HepG2 (cell line): ENCODE measurements around the gene KCNMA1. TPM values are rescaled to one million over a fixed set of nuclear protein-coding genes. Genes with fewer than 3 reads are reported as not detected.

Source experiments
- ATAC-seq: fragments of 200-7000 bp; cut with Tn5 transposase; 3 replicates; pipeline ENCODE4 v1.9.1; 2020; ENCODE audit warnings: mild to moderate bottlenecking, moderate library complexity
- BruUV-seq: library from RNA; stranded (reverse); fragments of 400-500 nt; replicated peaks from 2 replicates; lab custom pipeline; 2021; lab: Mats Ljungman, UMichigan
- CTCF ChIA-PET: fragments of 300-600 bp; formaldehyde crosslinking; extraction: SDS; loops from one replicate; lab custom pipeline; 2021; ENCODE audit warnings: low total read pairs, inconsistent platforms, low intra/inter-chr PET ratio; lab: Yijun Ruan, JAX
- POLR2A ChIA-PET: fragments of 350-600 bp; sonication (Branson Sonifier 250); formaldehyde crosslinking; loops from one replicate; lab custom pipeline; 2020; ENCODE audit warnings: antibody characterized with exemption, inconsistent platforms; lab: Yijun Ruan, JAX
- DNase-seq: peaks from one replicate; pipeline ENCODE4 v3.0.0-alpha.2; 2015; ENCODE audit warnings: low spot score
- FAIRE-seq: peaks from 3 replicates; lab custom pipeline; 2011; peaks lifted over from hg19 to GRCh38; lab: Jason Lieb, UNC
- H2AFZ ChIP-seq: one replicate; pipeline ENCODE4 v1.6.1; 2011; ENCODE audit warnings: low read length, inconsistent platforms
- H3K27ac ChIP-seq: fragments of 300-600 bp; 3 replicates; pipeline ENCODE4 v1.8.0; 2011; ENCODE audit warnings: mixed run types, mild to moderate bottlenecking, mixed read lengths, low read length, inconsistent platforms; ENCODE audit not compliant: insufficient read depth; ENCODE audit errors: extremely low read length
- H3K27me3 ChIP-seq, 2 experiments: fragments of 200-600 bp in 1 of 2; 2 replicates in 1 of 2; 3 replicates in 1 of 2; pipeline versions ENCODE4 v1.6.0 to v1.8.0; 2011; ENCODE audit warnings: low read length in 2 of 2, mild to moderate bottlenecking in 2 of 2, moderate library complexity in 2 of 2, inconsistent platforms in 1 of 2; ENCODE audit not compliant: insufficient read depth in 2 of 2, control insufficient read depth in 1 of 2
- H3K36me3 ChIP-seq, 2 experiments: fragments of 200-600 bp in 1 of 2; replicated peaks in 1 of 2; 2 replicates in 1 of 2; 3 replicates in 1 of 2; pipeline versions ENCODE4 v1.5.1 to v1.8.0; 2011; ENCODE audit warnings: low read length in 2 of 2, inconsistent platforms in 1 of 2; ENCODE audit not compliant: insufficient read depth in 2 of 2, control insufficient read depth in 1 of 2
- H3K4me1 ChIP-seq: 2 replicates; pipeline ENCODE4 v1.5.1; 2012; ENCODE audit warnings: low read length, inconsistent platforms; ENCODE audit not compliant: insufficient read depth
- H3K4me2 ChIP-seq: 2 replicates; pipeline ENCODE4 v1.6.0; 2011; ENCODE audit warnings: low read depth, low read length, inconsistent platforms
- H3K4me3 ChIP-seq, 3 experiments: fragments of 200-600 bp in 1 of 3; sonication (generic), shearing (Covaris generic) in 1 of 3; replicated peaks in 1 of 3; 2 replicates each; pipeline ENCODE4 v1.5.1; 2011 to 2016; ENCODE audit warnings: low read length in 3 of 3, inconsistent platforms in 2 of 3, low read depth in 2 of 3, mild to moderate bottlenecking in 2 of 3, control low read depth in 1 of 3, mixed read lengths in 1 of 3; ENCODE audit not compliant: insufficient read depth in 1 of 3
- H3K79me2 ChIP-seq: one replicate; pipeline ENCODE4 v1.6.1; 2011; ENCODE audit warnings: low read length, inconsistent platforms; ENCODE audit not compliant: insufficient read depth
- H3K9ac ChIP-seq: 2 replicates; pipeline ENCODE4 v1.6.0; 2011; ENCODE audit warnings: mild to moderate bottlenecking, low read depth, low read length, inconsistent platforms; ENCODE audit not compliant: insufficient read depth
- H3K9me3 ChIP-seq: 2 replicates; pipeline ENCODE4 v1.5.1; 2012; ENCODE audit warnings: mild to moderate bottlenecking, low read length
- H4K20me1 ChIP-seq: 2 replicates; pipeline ENCODE4 v1.6.0; 2011; ENCODE audit warnings: inconsistent platforms, mild to moderate bottlenecking, low read length, moderate library complexity; ENCODE audit not compliant: insufficient read depth
- CEBPG ChIP-seq: IDR thresholded peaks from 2 replicates; pipeline ENCODE4 v1.6.1; 2016
- HIVEP1 ChIP-seq: sonication (generic); formaldehyde crosslinking; IDR thresholded peaks from 2 replicates; pipeline ENCODE4 v1.4.0; 2020; ENCODE audit warnings: mild to moderate bottlenecking, missing genetic modification reagents
- NFIC ChIP-seq: IDR thresholded peaks from 2 replicates; pipeline ENCODE4 v1.6.1; 2012; ENCODE audit warnings: mild to moderate bottlenecking, low read length, inconsistent platforms
- PHF20 ChIP-seq: sonication (generic); formaldehyde crosslinking; IDR thresholded peaks from 2 replicates; pipeline ENCODE4 v1.5.0; 2020; ENCODE audit warnings: mild to moderate bottlenecking, missing genetic modification reagents
- PHF5A ChIP-seq: IDR thresholded peaks from one replicate; pipeline ENCODE4 v1.6.1; 2018; ENCODE audit warnings: low read depth, missing genetic modification reagents; ENCODE audit not compliant: unreplicated experiment
- SNRNP70 ChIP-seq: fragments of 200-400 bp; formaldehyde crosslinking; IDR thresholded peaks from 2 replicates; pipeline ENCODE4 v1.6.1; 2017; ENCODE audit warnings: mild to moderate bottlenecking, low read depth, low read length, moderate library complexity
- ZHX1 ChIP-seq: sonication (generic); formaldehyde crosslinking; IDR thresholded peaks from 2 replicates; pipeline ENCODE4 v1.8.1; 2022; ENCODE audit warnings: low read depth, mild to moderate bottlenecking, missing genetic modification reagents
- ZNF138 ChIP-seq: sonication (generic); formaldehyde crosslinking; IDR thresholded peaks from 2 replicates; pipeline ENCODE4 v1.5.0; 2020; ENCODE audit warnings: mild to moderate bottlenecking, low read depth, missing genetic modification reagents
- ZNF329 ChIP-seq: sonication (generic); formaldehyde crosslinking; IDR thresholded peaks from 2 replicates; pipeline ENCODE4 v1.9.0; 2021; ENCODE audit warnings: low read depth, mild to moderate bottlenecking, missing genetic modification reagents
- ZNF589 ChIP-seq: sonication (generic); formaldehyde crosslinking; conservative IDR thresholded peaks from 2 replicates; pipeline ENCODE4 v1.8.0; 2022; ENCODE audit warnings: mild to moderate bottlenecking, moderate library complexity, missing genetic modification reagents
- ZNF614 ChIP-seq: IDR thresholded peaks from 2 replicates; pipeline ENCODE4 v1.6.1; 2018; ENCODE audit warnings: missing biosample characterization, missing genetic modification reagents, inconsistent platforms, borderline replicate concordance
- WGBS: methylation state at CpG from one replicate; pipeline ENCODE4 v1.1.6; 2017; ENCODE audit warnings: low lambda C conversion rate; 5-methylcytosine and 5-hydroxymethylcytosine counted together
- in situ Hi-C: cut with HindIII; loops from 2 replicates; pipeline ENCODE4 v1.10.0; 2017; ENCODE audit warnings: low pct_unique_long_range_greater_than_20kb; ENCODE audit not compliant: extremely low pct_ligation_motif_present
- intact Hi-C: fragments of 100-400 bp; cut with micrococcal nuclease; formaldehyde crosslinking; loops from one replicate; pipeline ENCODE4 v1.10.0; 2022; ENCODE audit not compliant: unreplicated experiment
- polyA plus RNA-seq, 8 experiments: library from polyadenylated mRNA; depleted of rRNA in 3 of 8; stranded (reverse) in 7 of 8; unstranded in 1 of 8; fragments of >200 nt; fragmentation: Illumina TruSeq in 4 of 8; extraction: Trizol in 4 of 8; gene quantifications; 2 replicates each; pipeline versions ENCODE4 v1.2.1 to v1.2.3, GENCODE V29; 2011 to 2016; ENCODE audit warnings: low read depth in 4 of 8, missing spikeins in 1 of 8, mixed read lengths in 1 of 8; ENCODE audit not compliant: insufficient read depth in 1 of 8
- total RNA-seq, 5 experiments: library from RNA; depleted of rRNA; stranded (reverse); fragments of >200 nt; fragmentation: Illumina TruSeq; extraction: Trizol; gene quantifications; 2 replicates each; pipeline ENCODE4 v1.2.3, GENCODE V29; 2016; ENCODE audit warnings: low read depth in 1 of 5

KCNMA1 gene
- total and polyA plus RNA-seq, 2 of the 13 experiments (the other 11 are each of a cell fraction or from before 2014, with no cell fraction given), result 0.02 TPM; not detected in 1

- WGBS, result 27% methylated on average over 9 of the region's 9 CpGs
- no peak for FAIRE-seq
- H3K36me3 ChIP-seq, result no peaks in the 10 kb centered on the region
- H3K4me1 ChIP-seq, result peaks cover 8% of the 10 kb centered on the region; the same call in 1 of the 2 replicates
- CTCF ChIA-PET, result no interaction called here
- DNase-seq, result no peak
- no peaks in the 10 kb centered on the region; a peak in 1 of 5 replicates for H3K27me3 ChIP-seq
- no TSS peak for BruUV-seq
- in situ Hi-C loops, result no loop called here
- no peaks in the 10 kb centered on the region for H3K79me2 ChIP-seq
- POLR2A ChIA-PET, result no interaction called here
- H3K9ac ChIP-seq, result no peak overlapping the region
- no peak for TF ChIP-seq ZNF614 (CRISPR knock-in tag)
- no peak for TF ChIP-seq CEBPG (CRISPR knock-in tag)
- TF ChIP-seq NFIC, result no peak
- TF ChIP-seq ZNF589 (CRISPR knock-in tag), result no peak
- no peak for TF ChIP-seq HIVEP1 (CRISPR knock-in tag)
- TF ChIP-seq ZHX1 (CRISPR knock-in tag), result no peak
- TF ChIP-seq SNRNP70, result no peak
- no peak for TF ChIP-seq ZNF138 (CRISPR knock-in tag)
- TF ChIP-seq PHF5A (CRISPR knock-in tag), result no peak
- TF ChIP-seq ZNF329, result no peak
- no peak for TF ChIP-seq PHF20 (CRISPR knock-in tag)
- TF ChIP-seq, all 625 proteins: peak for 0
- no peaks in the 10 kb centered on the region for H4K20me1 ChIP-seq
- no peak for ATAC-seq
- no peak overlapping the region for H3K4me2 ChIP-seq
- H3K4me3 ChIP-seq, result no peak overlapping the region
- intact Hi-C loops, result no loop called here
- H3K9me3 ChIP-seq, result no peaks in the 10 kb centered on the region
- H2AFZ ChIP-seq, result no peak overlapping the region
- H3K27ac ChIP-seq, result no peak overlapping the region
Observed at GRCh38 chr10:77576444-77577032, 61.1 kb downstream of the KCNMA1 start.
